Neural progenitor cell (in vitro differentiated cells): ENCODE measurements around the gene DENND4A.

Experiments used
- EZH2 ChIP-seq: fragments of 200-600 bp; sonication (generic); IDR thresholded peaks from 2 replicates; pipeline ENCODE4 v1.6.1; 2017; ENCODE audit warnings: antibody characterized with exemption, mild to moderate bottlenecking, moderate library complexity
- EZH2phosphoT487 ChIP-seq: fragments of 200-600 bp; sonication (generic); IDR thresholded peaks from 2 replicates; pipeline ENCODE4 v1.6.1; 2017; ENCODE audit warnings: antibody characterized with exemption
- TF ChIP-seq, protein P1 (sequence below): fragments of 200-600 bp; sonication (generic); IDR thresholded peaks from 2 replicates; pipeline ENCODE4 v1.5.1; 2017; ENCODE audit warnings: antibody characterized with exemption, mild to moderate bottlenecking

DNA sequence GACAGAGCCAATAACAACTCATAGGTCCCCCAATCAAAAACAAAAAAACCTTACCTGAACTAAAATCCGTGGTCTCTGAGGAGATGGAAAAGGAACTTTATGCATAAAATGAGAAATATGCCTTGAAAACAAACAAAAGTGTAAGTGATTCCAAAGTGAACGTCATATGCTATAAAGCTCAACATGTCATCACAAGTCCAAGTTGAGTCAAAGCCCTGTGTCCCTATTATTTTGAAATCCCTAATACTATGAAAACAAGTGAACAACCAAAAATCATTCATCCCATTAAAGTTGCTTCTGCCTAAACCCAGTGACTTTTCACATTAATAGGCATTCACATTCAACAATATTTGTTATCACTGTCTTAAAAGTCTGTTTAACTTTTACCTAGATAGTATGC lies 59.4 kb downstream of the DENND4A start:
- TF ChIP-seq EZH2 = no peak
- TF ChIP-seq, protein P1, sequence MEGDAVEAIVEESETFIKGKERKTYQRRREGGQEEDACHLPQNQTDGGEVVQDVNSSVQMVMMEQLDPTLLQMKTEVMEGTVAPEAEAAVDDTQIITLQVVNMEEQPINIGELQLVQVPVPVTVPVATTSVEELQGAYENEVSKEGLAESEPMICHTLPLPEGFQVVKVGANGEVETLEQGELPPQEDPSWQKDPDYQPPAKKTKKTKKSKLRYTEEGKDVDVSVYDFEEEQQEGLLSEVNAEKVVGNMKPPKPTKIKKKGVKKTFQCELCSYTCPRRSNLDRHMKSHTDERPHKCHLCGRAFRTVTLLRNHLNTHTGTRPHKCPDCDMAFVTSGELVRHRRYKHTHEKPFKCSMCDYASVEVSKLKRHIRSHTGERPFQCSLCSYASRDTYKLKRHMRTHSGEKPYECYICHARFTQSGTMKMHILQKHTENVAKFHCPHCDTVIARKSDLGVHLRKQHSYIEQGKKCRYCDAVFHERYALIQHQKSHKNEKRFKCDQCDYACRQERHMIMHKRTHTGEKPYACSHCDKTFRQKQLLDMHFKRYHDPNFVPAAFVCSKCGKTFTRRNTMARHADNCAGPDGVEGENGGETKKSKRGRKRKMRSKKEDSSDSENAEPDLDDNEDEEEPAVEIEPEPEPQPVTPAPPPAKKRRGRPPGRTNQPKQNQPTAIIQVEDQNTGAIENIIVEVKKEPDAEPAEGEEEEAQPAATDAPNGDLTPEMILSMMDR = no peak
- no peak for TF ChIP-seq EZH2phosphoT487
